Type B pancreatic cell (in vitro differentiated cells): ENCODE measurements around the gene AK9. TPM values are rescaled to one million over a fixed set of nuclear protein-coding genes. Genes with fewer than 3 reads are reported as not detected.

Experiments used
- DNase-seq: peaks from one replicate; pipeline ENCODE4 v3.0.0; 2021; ENCODE audit warnings: mixed read lengths; ENCODE audit not compliant: unreplicated experiment; ENCODE audit errors: extremely low spot score
- H3K27ac Mint-ChIP-seq: 2 replicates; pipeline ENCODE4 v1.8.0; 2021; ENCODE audit warnings: mild to moderate bottlenecking, mixed read lengths
- H3K27me3 Mint-ChIP-seq: 2 replicates; pipeline ENCODE4 v1.8.0; 2021; ENCODE audit warnings: mixed read lengths
- H3K36me3 Mint-ChIP-seq: 2 replicates; pipeline ENCODE4 v1.8.0; 2021; ENCODE audit warnings: mixed read lengths
- H3K4me1 Mint-ChIP-seq: one replicate; pipeline ENCODE4 v1.8.0; 2021; ENCODE audit warnings: mixed read lengths; ENCODE audit not compliant: unreplicated experiment
- H3K4me3 Mint-ChIP-seq: 2 replicates; pipeline ENCODE4 v1.8.0; 2021; ENCODE audit warnings: mild to moderate bottlenecking, mixed read lengths
- H3K9me3 Mint-ChIP-seq: 2 replicates; pipeline ENCODE4 v1.8.0; 2021; ENCODE audit warnings: mixed read lengths
- total RNA-seq: library from RNA; stranded (reverse); gene quantifications from 2 replicates; pipeline ENCODE4 v1.2.1, GENCODE V29; 2021; ENCODE audit warnings: low replicate concordance
- TF ChIP-seq, protein P1 (sequence below): fragments of 200-600 bp; sonication (generic); conservative IDR thresholded peaks from 2 replicates; pipeline ENCODE4 v1.5.0; 2021; ENCODE audit warnings: antibody characterized with exemption, mild to moderate bottlenecking

Gene AK9
- total RNA-seq, 1 donor from 2014 or later, result 8.1 TPM

- H3K36me3 Mint-ChIP-seq, result peaks cover 18% of the 10 kb centered on the region
- DNase-seq, result no peak
- no peaks in the 10 kb centered on the region for H3K9me3 Mint-ChIP-seq
- no peaks in the 10 kb centered on the region for H3K27me3 Mint-ChIP-seq
- no peak overlapping the region for H3K27ac Mint-ChIP-seq
- no peak overlapping the region for H3K4me3 Mint-ChIP-seq
- TF ChIP-seq, protein P1, sequence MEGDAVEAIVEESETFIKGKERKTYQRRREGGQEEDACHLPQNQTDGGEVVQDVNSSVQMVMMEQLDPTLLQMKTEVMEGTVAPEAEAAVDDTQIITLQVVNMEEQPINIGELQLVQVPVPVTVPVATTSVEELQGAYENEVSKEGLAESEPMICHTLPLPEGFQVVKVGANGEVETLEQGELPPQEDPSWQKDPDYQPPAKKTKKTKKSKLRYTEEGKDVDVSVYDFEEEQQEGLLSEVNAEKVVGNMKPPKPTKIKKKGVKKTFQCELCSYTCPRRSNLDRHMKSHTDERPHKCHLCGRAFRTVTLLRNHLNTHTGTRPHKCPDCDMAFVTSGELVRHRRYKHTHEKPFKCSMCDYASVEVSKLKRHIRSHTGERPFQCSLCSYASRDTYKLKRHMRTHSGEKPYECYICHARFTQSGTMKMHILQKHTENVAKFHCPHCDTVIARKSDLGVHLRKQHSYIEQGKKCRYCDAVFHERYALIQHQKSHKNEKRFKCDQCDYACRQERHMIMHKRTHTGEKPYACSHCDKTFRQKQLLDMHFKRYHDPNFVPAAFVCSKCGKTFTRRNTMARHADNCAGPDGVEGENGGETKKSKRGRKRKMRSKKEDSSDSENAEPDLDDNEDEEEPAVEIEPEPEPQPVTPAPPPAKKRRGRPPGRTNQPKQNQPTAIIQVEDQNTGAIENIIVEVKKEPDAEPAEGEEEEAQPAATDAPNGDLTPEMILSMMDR, result no peak
- H3K4me1 Mint-ChIP-seq, result peaks cover 4% of the 10 kb centered on the region
These were observed 243.0 kb downstream of the AK9 start for GRCh38 chr6:109447878-109448555.

- Mint-ChIP-seq H3K27ac (no peak overlapping the region), H3K4me3 (no peak overlapping the region), H3K9me3 (no peaks in the 10 kb centered on the region), H3K27me3 (no peaks in the 10 kb centered on the region), H3K36me3 (peaks cover 15% of the 10 kb centered on the region), H3K4me1 (no peaks in the 10 kb centered on the region)
- DNase-seq, result no peak
- TF ChIP-seq, protein P1, result no peak
These were observed 243.9 kb downstream of the AK9 start for GRCh38 chr6:109447087-109447486.

DNA sequence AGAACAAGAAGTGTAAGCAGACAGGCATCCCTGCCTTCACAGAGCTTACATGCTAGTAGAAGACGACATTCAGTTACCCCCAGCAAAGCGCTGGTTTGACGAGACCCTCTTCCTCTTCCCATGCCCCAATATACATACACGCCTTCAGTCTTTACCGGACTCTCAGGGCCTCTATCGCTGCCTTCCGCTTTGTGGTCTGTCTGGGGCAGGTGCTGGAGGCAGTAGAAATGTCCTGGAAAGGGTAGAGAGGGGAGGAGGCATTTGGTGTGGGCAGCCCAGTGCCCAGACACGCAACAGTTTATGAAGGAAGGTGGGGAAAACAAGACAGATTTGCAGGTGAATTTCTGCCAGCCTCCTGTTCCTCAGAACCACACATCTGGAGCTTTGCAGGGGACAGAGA, 244.5 kb downstream of the AK9 start:
- Mint-ChIP-seq H3K4me1 (no peaks in the 10 kb centered on the region), H3K4me3 (no peak overlapping the region), H3K36me3 (peaks cover 15% of the 10 kb centered on the region), H3K27ac (no peak overlapping the region), H3K27me3 (no peaks in the 10 kb centered on the region), H3K9me3 (no peaks in the 10 kb centered on the region)
- DNase-seq, result no peak
- TF ChIP-seq, protein P1, result no peak

- H3K27me3 Mint-ChIP-seq, result no peaks in the 10 kb centered on the region
- no peak overlapping the region for H3K27ac Mint-ChIP-seq
- H3K9me3 Mint-ChIP-seq, result no peaks in the 10 kb centered on the region
- H3K36me3 Mint-ChIP-seq, result peaks cover 15% of the 10 kb centered on the region
- TF ChIP-seq, protein P1, result no peak
- no peak for DNase-seq
- no peaks in the 10 kb centered on the region for H3K4me1 Mint-ChIP-seq
- no peak overlapping the region for H3K4me3 Mint-ChIP-seq
These were observed 244.9 kb downstream of the AK9 start for GRCh38 chr6:109446072-109446471.

DNA sequence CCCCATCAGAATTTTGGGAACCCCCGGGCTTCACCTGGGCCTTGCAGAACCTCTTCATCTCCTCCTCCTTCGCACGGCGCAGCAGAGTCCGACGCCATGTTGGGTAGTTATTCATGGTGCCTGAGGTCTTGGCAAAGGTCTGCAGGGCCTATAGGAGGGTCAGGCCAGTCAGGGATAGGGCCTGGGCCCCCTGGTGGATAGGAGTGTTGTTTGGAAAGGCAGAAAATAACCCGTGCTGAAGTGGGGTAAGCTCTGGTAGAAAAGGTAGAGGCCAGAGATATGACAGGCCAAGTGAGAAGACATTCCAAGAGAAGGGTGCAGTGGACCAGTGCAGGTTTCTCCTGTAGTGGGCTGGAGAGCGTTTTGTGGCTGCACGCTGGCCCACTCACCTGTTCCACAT, 245.6 kb downstream of the AK9 start:
- H3K36me3 Mint-ChIP-seq, result peaks cover 15% of the 10 kb centered on the region
- H3K4me1 Mint-ChIP-seq, result no peaks in the 10 kb centered on the region
- H3K27ac Mint-ChIP-seq, result no peak overlapping the region
- no peaks in the 10 kb centered on the region for H3K9me3 Mint-ChIP-seq
- H3K4me3 Mint-ChIP-seq, result no peak overlapping the region
- TF ChIP-seq, protein P1, result no peak
- DNase-seq, result no peak
- no peaks in the 10 kb centered on the region for H3K27me3 Mint-ChIP-seq
